ENCODE data around the gene KPNA4.
"Not testable (repeated sequence)": the region's sequence is repeated elsewhere in the genome, so short reads cannot be mapped to it uniquely, and the experiment has no call there.

KPNA4 gene

DNA sequence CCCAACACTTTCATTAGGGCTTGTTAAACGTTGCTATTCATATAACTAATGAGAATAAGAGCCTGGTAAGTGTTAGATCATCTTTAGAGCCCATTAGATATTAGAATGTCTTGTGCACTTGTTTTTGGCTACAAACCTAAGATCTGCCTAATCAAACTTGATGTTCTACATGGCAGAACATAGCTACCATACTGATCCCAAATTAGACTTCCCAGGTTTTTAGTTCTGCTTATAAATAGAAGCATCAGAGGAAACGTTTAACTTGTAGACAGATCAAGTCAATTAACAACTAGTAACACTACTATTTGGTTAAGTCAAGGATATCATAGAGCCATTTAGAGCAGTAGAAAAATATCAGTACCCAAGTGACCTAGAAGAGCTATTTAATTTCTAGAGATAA, 11.7 kb upstream of the KPNA4 start:
- H3K27me3 Mint-ChIP-seq (ENCODE audit: low read depth) = no peaks in the 10 kb centered on the region
- TF ChIP-seq, protein P1, sequence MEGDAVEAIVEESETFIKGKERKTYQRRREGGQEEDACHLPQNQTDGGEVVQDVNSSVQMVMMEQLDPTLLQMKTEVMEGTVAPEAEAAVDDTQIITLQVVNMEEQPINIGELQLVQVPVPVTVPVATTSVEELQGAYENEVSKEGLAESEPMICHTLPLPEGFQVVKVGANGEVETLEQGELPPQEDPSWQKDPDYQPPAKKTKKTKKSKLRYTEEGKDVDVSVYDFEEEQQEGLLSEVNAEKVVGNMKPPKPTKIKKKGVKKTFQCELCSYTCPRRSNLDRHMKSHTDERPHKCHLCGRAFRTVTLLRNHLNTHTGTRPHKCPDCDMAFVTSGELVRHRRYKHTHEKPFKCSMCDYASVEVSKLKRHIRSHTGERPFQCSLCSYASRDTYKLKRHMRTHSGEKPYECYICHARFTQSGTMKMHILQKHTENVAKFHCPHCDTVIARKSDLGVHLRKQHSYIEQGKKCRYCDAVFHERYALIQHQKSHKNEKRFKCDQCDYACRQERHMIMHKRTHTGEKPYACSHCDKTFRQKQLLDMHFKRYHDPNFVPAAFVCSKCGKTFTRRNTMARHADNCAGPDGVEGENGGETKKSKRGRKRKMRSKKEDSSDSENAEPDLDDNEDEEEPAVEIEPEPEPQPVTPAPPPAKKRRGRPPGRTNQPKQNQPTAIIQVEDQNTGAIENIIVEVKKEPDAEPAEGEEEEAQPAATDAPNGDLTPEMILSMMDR (IDR thresholded peaks at IDR 0.05; ENCODE audit: unreplicated experiment in 3 of 3) = no peak
- no peak overlapping the region for H3K4me3 Mint-ChIP-seq
- peaks cover 12% of the 10 kb centered on the region for H3K36me3 Mint-ChIP-seq (ENCODE audit: low read depth)
- peaks cover 5% of the 10 kb centered on the region for H3K4me1 Mint-ChIP-seq
- peaks cover 30% of the 10 kb centered on the region for H3K9me3 Mint-ChIP-seq
- H3K27ac Mint-ChIP-seq = no peak overlapping the region

GRCh38 chr3:160576621-160577020, 11.2 kb upstream of the KPNA4 start:
- H3K27me3 Mint-ChIP-seq (ENCODE audit: low read depth) = no peaks in the 10 kb centered on the region
- H3K36me3 Mint-ChIP-seq (ENCODE audit: low read depth) = peaks cover 10% of the 10 kb centered on the region
- H3K9me3 Mint-ChIP-seq = peaks cover 25% of the 10 kb centered on the region
- H3K4me1 Mint-ChIP-seq = peaks cover 5% of the 10 kb centered on the region
- TF ChIP-seq, protein P1 (IDR thresholded peaks at IDR 0.05; ENCODE audit: unreplicated experiment in 3 of 3) = no peak
- no peak overlapping the region for H3K4me3 Mint-ChIP-seq
- H3K27ac Mint-ChIP-seq = no peak overlapping the region

- peaks cover 7% of the 10 kb centered on the region for H3K36me3 Mint-ChIP-seq (ENCODE audit: low read depth)
Observed at GRCh38 chr3:160575589-160575988, 10.2 kb upstream of the KPNA4 start.

GRCh38 chr3:160574636-160575035, 9.3 kb upstream of the KPNA4 start:
- peaks cover 5% of the 10 kb centered on the region for H3K4me1 Mint-ChIP-seq
- H3K36me3 Mint-ChIP-seq (ENCODE audit: low read depth) = peaks cover 12% of the 10 kb centered on the region
- H3K9me3 Mint-ChIP-seq = peaks cover 16% of the 10 kb centered on the region
- TF ChIP-seq, protein P1 (IDR thresholded peaks at IDR 0.05; ENCODE audit: unreplicated experiment in 3 of 3) = no peak
- H3K27me3 Mint-ChIP-seq (ENCODE audit: low read depth) = no peaks in the 10 kb centered on the region
- H3K27ac Mint-ChIP-seq = no peak overlapping the region
- H3K4me3 Mint-ChIP-seq = no peak overlapping the region

More at GRCh38 chr3:160575589-160575988, 10.2 kb upstream of the KPNA4 start:
- H3K27me3 Mint-ChIP-seq (ENCODE audit: low read depth) = no peaks in the 10 kb centered on the region
- H3K4me1 Mint-ChIP-seq = peaks cover 5% of the 10 kb centered on the region
- no peak overlapping the region for H3K4me3 Mint-ChIP-seq
- TF ChIP-seq, protein P1 (IDR thresholded peaks at IDR 0.05; ENCODE audit: unreplicated experiment in 3 of 3) = no peak
- H3K27ac Mint-ChIP-seq = no peak overlapping the region
- H3K9me3 Mint-ChIP-seq = peaks cover 19% of the 10 kb centered on the region

GRCh38 chr3:160573955-160574525, 8.7 kb upstream of the KPNA4 start:
- not testable (repeated sequence) for H3K4me1 Mint-ChIP-seq; H3K4me3 Mint-ChIP-seq; H3K27me3 Mint-ChIP-seq (ENCODE audit: low read depth); H3K27ac Mint-ChIP-seq
- H3K9me3 Mint-ChIP-seq = peaks cover 14% of the 10 kb centered on the region
- peaks cover 15% of the 10 kb centered on the region for H3K36me3 Mint-ChIP-seq (ENCODE audit: low read depth)

DNA sequence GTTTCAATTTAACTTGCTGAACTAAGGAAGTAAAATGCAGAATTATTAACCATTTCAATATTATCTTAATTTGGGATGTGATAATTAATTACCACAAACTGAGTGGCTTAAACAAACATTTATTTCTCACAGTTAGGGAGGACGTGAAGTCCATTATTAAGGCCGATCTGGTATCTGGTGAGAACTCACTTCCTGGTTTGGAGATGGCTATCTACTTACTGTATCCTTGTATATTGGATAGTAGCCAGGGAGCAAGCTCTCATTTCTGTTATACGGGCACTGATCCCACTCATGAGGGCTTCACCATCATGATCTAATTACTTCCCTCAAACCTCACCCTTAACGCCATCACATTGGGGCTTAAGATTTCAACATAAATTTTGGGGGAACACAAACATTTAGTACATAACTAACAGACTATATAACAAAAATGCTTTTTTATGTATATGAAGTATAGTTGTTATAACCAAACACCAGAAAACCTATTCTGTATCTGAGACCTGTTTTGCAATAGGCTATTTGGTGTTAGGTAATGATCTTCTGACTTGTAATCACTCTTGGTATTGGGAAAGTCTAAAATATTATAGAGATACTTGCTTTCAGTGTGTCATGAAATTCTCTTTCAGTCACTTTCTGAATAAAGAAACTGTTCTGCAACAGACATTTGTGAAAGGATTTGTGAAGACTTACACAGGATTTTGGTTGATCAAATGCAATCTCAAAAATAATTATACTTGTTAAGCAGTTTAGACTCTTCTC, 4.7 kb upstream of the KPNA4 start:
- H3K4me1 Mint-ChIP-seq = peaks cover 19% of the 10 kb centered on the region
- no peaks in the 10 kb centered on the region for H3K27me3 Mint-ChIP-seq (ENCODE audit: low read depth)
- H3K9me3 Mint-ChIP-seq = peaks cover 9% of the 10 kb centered on the region
- H3K27ac Mint-ChIP-seq = no peak overlapping the region
- TF ChIP-seq, protein P1 (IDR thresholded peaks at IDR 0.05; ENCODE audit: unreplicated experiment in 3 of 3) = no peak
- peak overlapping the region in 1 of 3 experiments; percentile 50 for H3K4me3 Mint-ChIP-seq
- peaks cover 37% of the 10 kb centered on the region for H3K36me3 Mint-ChIP-seq (ENCODE audit: low read depth)

All from nephron (organoid).